ENCODE results near the gene ELP4. TPM values are rescaled to one million over a fixed set of nuclear protein-coding genes. Genes with fewer than 3 reads are reported as not detected.

The ELP4 gene
- total and polyA plus RNA-seq, 8 donors = 15.5 to 26.0 (median 21.9) TPM

DNA sequence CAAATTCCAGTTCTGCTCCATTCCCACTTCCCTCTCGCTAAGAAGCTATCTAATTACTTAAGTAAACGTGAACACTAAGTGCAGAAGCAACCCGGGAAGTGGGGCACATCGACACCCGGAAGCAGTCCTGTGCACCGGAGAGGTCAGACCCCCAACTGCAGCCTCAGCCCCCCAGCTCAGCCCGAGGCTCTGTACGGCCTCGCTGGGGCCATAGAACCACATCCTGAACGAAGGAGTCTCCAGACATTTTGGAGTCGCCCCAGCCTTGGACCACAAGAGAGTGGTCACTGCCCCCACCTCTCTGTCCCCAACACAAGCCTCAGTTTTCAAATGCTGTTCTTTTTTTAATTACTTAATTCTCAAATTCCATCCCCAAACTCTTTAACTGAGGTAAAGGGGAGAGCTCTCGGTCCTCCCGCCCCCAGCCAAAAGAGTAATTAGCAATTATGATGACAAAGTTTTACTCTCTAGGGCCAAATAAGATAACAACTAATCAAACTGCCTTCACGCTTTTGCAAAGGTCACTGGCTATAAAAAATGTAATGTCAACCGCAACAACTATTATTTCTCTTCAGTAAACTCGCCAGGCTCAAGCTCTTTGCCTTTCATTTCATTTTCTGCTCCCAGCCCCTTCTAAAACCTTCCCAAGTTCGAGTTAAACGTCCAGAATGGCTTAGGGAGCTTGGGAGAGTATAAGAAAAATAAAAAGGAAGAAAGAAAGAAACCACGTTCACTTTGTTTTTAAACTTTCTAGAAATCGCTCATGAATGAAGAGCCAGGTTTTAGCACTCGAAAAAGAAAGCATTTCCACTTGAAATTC lies 299.4 kb downstream of the ELP4 start:
- H3K27ac ChIP-seq = no peak overlapping the region
- H3K27me3 ChIP-seq = peaks cover 97 to 100% of the 10 kb centered on the region in 2 donors
- TF ChIP-seq, protein P1, sequence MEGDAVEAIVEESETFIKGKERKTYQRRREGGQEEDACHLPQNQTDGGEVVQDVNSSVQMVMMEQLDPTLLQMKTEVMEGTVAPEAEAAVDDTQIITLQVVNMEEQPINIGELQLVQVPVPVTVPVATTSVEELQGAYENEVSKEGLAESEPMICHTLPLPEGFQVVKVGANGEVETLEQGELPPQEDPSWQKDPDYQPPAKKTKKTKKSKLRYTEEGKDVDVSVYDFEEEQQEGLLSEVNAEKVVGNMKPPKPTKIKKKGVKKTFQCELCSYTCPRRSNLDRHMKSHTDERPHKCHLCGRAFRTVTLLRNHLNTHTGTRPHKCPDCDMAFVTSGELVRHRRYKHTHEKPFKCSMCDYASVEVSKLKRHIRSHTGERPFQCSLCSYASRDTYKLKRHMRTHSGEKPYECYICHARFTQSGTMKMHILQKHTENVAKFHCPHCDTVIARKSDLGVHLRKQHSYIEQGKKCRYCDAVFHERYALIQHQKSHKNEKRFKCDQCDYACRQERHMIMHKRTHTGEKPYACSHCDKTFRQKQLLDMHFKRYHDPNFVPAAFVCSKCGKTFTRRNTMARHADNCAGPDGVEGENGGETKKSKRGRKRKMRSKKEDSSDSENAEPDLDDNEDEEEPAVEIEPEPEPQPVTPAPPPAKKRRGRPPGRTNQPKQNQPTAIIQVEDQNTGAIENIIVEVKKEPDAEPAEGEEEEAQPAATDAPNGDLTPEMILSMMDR (IDR thresholded peaks at IDR 0.05) = no peak
- DNase-seq = no peak
- peaks cover 16 to 64% of the 10 kb centered on the region in 2 donors for H3K4me1 ChIP-seq
- intact Hi-C loops (cut with DNase I) = no loop called here
- H3K4me3 ChIP-seq = no peak overlapping the region
- ATAC-seq = no peak
- H3K9me3 ChIP-seq = no peaks in the 10 kb centered on the region
- H3K36me3 ChIP-seq = no peaks in the 10 kb centered on the region

DNA sequence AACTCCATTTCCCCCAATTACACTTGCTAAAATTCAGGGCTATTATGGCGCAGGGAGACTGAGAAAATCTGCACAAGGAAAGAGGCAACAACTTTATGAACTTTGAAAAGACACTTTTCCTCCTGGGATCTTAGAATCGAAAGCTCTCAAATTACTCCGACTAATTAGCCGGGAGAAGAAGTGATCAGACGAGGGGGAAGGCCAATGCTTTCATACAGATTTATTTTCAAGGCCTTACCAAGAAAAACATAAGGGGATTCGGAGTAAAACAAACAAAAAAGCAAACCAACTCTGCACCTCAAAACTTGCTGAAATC lies 299.9 kb downstream of the ELP4 start:
- TF ChIP-seq, protein P1 (IDR thresholded peaks at IDR 0.05) = no peak
- H3K27me3 ChIP-seq = peaks cover 97 to 100% of the 10 kb centered on the region in 2 donors
- H3K4me3 ChIP-seq = no peak overlapping the region
- H3K9me3 ChIP-seq = no peaks in the 10 kb centered on the region
- ATAC-seq (no peak), DNase-seq (no peak)
- H3K4me1 ChIP-seq = peaks cover 16 to 64% of the 10 kb centered on the region in 2 donors
- H3K36me3 ChIP-seq = no peaks in the 10 kb centered on the region
- H3K27ac ChIP-seq = no peak overlapping the region
- intact Hi-C loops (cut with DNase I) = no loop called here

DNA sequence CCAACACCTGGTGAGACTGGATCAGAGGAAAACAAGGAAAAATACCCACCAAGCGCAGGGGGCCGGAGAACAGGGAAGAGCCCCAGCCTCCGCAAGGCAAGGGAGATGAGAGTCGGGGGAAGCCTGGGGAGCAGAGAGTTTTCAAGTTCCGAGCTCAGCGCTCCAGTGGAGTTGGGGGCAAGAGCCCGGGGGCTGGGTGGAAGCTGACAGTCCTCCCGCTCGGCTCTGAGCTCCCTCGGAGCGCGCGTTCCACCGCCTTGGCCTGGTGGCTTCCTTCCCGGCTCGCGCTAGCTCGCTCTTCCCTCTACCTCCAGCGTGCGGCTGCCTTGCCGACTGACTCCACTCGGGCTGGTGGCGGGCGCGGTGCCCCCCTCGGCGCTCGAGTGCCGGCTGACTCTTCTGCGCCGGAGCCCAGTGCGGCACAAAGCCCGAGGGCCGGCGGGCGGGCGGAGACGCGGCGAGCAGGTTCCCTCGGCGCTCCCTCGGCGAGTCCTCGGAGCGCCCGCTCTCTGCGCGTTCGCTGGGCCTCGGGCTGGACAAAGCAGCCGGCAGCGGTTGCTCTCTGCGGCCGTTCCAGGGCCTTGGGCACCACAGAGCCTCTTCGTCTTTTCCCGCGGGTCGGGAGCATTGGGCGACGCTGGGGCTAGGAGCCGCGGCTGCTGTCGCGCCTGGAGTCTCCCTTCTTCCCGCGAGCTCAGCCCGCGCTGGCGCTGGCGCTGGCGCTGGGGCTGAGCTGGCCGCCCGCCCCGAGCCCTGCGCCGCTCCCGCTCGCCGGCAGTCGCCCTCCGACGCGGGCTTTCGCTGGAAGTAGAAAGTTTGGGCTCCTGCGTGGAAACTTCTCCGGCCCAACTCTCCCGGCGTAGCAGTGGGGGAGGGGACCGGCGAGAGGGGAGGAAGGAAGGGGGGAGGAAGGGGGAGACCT lies 300.6 kb downstream of the ELP4 start:
- peaks cover 16 to 62% of the 10 kb centered on the region in 2 donors for H3K4me1 ChIP-seq
- no peaks in the 10 kb centered on the region for H3K9me3 ChIP-seq
- no peaks in the 10 kb centered on the region for H3K36me3 ChIP-seq
- ATAC-seq (peak; percentile 10), DNase-seq (peak in 3 of 4 donors; percentile 30 to 79 (median 52))
- peak overlapping the region in 1 of 2 donors; percentile 22 for H3K4me3 ChIP-seq
- no peak overlapping the region for H3K27ac ChIP-seq
- TF ChIP-seq, protein P1 (IDR thresholded peaks at IDR 0.05) = no peak
- H3K27me3 ChIP-seq = peaks cover 97 to 100% of the 10 kb centered on the region in 2 donors
- intact Hi-C loops (cut with DNase I) = no loop called here

DNA sequence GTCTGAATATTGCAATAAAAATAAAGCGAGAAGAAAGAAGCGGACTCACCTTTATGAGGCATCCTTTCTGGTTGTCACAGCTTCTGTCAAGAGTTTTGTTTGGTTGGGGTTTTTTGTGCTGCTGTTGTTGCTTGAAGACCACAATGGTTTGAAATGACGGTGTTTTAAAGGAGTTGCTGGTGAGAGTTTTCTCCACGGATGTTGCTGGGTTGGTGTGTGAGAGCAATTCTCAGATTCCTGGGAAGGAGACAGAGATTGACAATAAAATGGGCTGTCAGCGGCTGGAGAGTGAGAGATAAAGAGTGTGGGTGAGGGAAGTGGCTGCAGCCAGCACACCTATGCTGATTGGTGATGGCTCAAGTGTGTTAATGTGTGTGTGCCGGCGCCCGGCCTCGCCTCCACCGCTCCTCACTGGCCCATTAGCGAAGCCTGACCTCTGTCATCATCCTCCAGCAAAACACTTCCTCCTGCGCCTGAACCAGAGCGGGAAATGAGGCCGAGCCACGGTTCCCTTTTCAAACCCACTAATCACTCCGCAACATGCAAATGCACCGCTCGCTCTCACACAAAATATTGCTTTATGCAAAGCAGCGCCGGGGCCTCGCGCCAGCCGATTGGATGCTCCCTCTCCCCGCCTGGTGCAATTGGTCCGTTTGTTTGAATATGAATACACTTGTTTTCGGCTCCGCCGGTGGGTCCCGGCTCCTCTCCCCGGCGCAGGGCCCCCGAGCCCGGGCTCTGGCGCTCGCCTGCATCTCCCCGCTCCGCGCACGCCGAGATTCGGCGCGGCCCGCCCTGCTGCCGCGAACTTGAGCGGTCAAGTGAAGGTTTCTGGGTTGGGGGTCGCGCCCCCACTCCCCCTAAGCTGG lies 301.4 kb downstream of the ELP4 start, which contains the start of gene PAX6:
Gene PAX6, minus strand, starts transcription at position 544 of the 869 bp plus-strand sequence. CDS start 4,911 bp downstream, outside the sequence.
- ATAC-seq (peak; percentile 5), DNase-seq (peak in 2 of 4 donors; percentile 41 to 80)
- H3K36me3 ChIP-seq = no peaks in the 10 kb centered on the region
- TF ChIP-seq, protein P1 (IDR thresholded peaks at IDR 0.05) = no peak
- H3K9me3 ChIP-seq = no peaks in the 10 kb centered on the region
- H3K4me3 ChIP-seq = peak within 1 kb of the TSS in 1 of 2 donors; percentile 22
- H3K4me1 ChIP-seq = peaks cover 22 to 67% of the 10 kb centered on the region in 2 donors
- intact Hi-C loops (cut with DNase I) = no loop called here
- no peak within 1 kb of the TSS for H3K27ac ChIP-seq
- H3K27me3 ChIP-seq = peaks cover 97 to 100% of the 10 kb centered on the region in 2 donors
